Smooth muscle cell (in vitro differentiated cells): ENCODE measurements around the gene NOC4L. TPM values are rescaled to one million over a fixed set of nuclear protein-coding genes. Genes with fewer than 3 reads are reported as not detected.

ENCODE experiments used
- DNase-seq: peaks from one replicate; lab custom pipeline; 2025; ENCODE audit not compliant: unreplicated experiment; lab: John Stamatoyannopoulos, UW
- H2AFZ ChIP-seq: fragments of 200-600 bp; sonication (generic); 2 replicates; pipeline ENCODE4 v1.6.0; 2016; ENCODE audit warnings: antibody characterized with exemption, low read depth, mild to moderate bottlenecking
- H3F3A ChIP-seq: fragments of 200-600 bp; sonication (generic); 2 replicates; pipeline ENCODE4 v1.6.0; 2017; ENCODE audit warnings: antibody characterized with exemption, low read depth
- H3K27ac ChIP-seq: fragments of 200-600 bp; sonication (generic); 2 replicates; pipeline ENCODE4 v1.5.1; 2016; ENCODE audit warnings: low read depth, mild to moderate bottlenecking
- H3K27me3 ChIP-seq: fragments of 200-600 bp; sonication (generic); 2 replicates; pipeline ENCODE4 v1.6.1; 2016; ENCODE audit warnings: low read depth, mild to moderate bottlenecking
- H3K36me3 ChIP-seq: fragments of 200-600 bp; sonication (generic); 2 replicates; pipeline ENCODE4 v1.5.1; 2016; ENCODE audit warnings: low read depth
- H3K4me1 ChIP-seq: fragments of 200-600 bp; sonication (generic); 2 replicates; pipeline ENCODE4 v1.5.1; 2016; ENCODE audit warnings: low read depth
- H3K4me2 ChIP-seq: fragments of 200-600 bp; sonication (generic); 2 replicates; pipeline ENCODE4 v1.6.0; 2016; ENCODE audit warnings: mild to moderate bottlenecking
- H3K4me3 ChIP-seq: fragments of 200-600 bp; sonication (generic); 2 replicates; pipeline ENCODE4 v1.5.1; 2016; ENCODE audit warnings: mild to moderate bottlenecking
- H3K79me2 ChIP-seq: fragments of 200-600 bp; sonication (generic); 2 replicates; pipeline ENCODE4 v1.6.0; 2016; ENCODE audit warnings: low read depth, mild to moderate bottlenecking
- H3K9ac ChIP-seq: fragments of 200-600 bp; sonication (generic); 2 replicates; pipeline ENCODE4 v1.6.0; 2016; ENCODE audit warnings: low read depth
- H3K9me3 ChIP-seq: fragments of 200-600 bp; sonication (generic); replicated peaks from 2 replicates; pipeline ENCODE4 v1.5.1; 2016; ENCODE audit warnings: low read depth
- H4K20me1 ChIP-seq: fragments of 200-600 bp; sonication (generic); 2 replicates; pipeline ENCODE4 v1.6.0; 2016; ENCODE audit warnings: low read depth
- CTCF ChIP-seq: fragments of 200-600 bp; sonication (generic); IDR thresholded peaks from 2 replicates; pipeline ENCODE4 v1.5.1; 2017; ENCODE audit warnings: borderline replicate concordance, mild to moderate bottlenecking, antibody characterized with exemption; ENCODE audit not compliant: insufficient read depth, poor library complexity, severe bottlenecking
- WGBS: methylation state at CpG from one replicate; pipeline ENCODE4 v1.1.7; 2016; ENCODE audit warnings: low lambda C conversion rate; 5-methylcytosine and 5-hydroxymethylcytosine counted together
- polyA plus RNA-seq: library from polyadenylated mRNA; unstranded; fragments of >200 nt; fragmentation: Nextera tagmentation; extraction: Ambion mirVana; gene quantifications from 2 replicates; pipeline ENCODE4 v1.2.1, GENCODE V29; 2016
- total RNA-seq: library from RNA; depleted of rRNA; stranded (reverse); fragments of >200 nt; gene quantifications from 2 replicates; pipeline ENCODE4 v1.2.3, GENCODE V29; 2014

Gene NOC4L
- total and polyA plus RNA-seq, 2 experiments from 2014 or later = 9.8 to 39.9 TPM

- Histone ChIP-seq H4K20me1 (no peaks in the 10 kb centered on the region), H3K79me2 (no peaks in the 10 kb centered on the region), H3K4me1 (no peaks in the 10 kb centered on the region), H3K4me2 (no peak overlapping the region), H3K4me3 (no peak overlapping the region), H3F3A (no peaks in the 10 kb centered on the region), H3K9me3 (no peaks in the 10 kb centered on the region), H3K27ac (no peak overlapping the region), H3K9ac (no peak overlapping the region), H3K36me3 (no peaks in the 10 kb centered on the region), H3K27me3 (no peaks in the 10 kb centered on the region), H2AFZ (no peak overlapping the region)
- 94% methylated on average over 35 of the region's 37 CpGs for WGBS
- DNase-seq = no peak
- TF ChIP-seq CTCF = no peak
These were observed 14.7 kb downstream of the NOC4L start for GRCh38 chr12:132158677-132159554.

GRCh38 chr12:132159555-132160003, 15.3 kb downstream of the NOC4L start:
- no peak for TF ChIP-seq CTCF
- Histone ChIP-seq H3K36me3 (no peaks in the 10 kb centered on the region), H3K27me3 (no peaks in the 10 kb centered on the region), H3K79me2 (no peaks in the 10 kb centered on the region), H3K9me3 (no peaks in the 10 kb centered on the region), H3K27ac (no peak overlapping the region), H3K9ac (no peak overlapping the region), H3K4me3 (no peak overlapping the region), H2AFZ (no peak overlapping the region), H3K4me2 (no peak overlapping the region), H3F3A (no peaks in the 10 kb centered on the region), H4K20me1 (no peaks in the 10 kb centered on the region), H3K4me1 (no peaks in the 10 kb centered on the region)
- 95% methylated on average over 8 of the region's 14 CpGs for WGBS
- DNase-seq = no peak

GRCh38 chr12:132160016-132160415, 15.8 kb downstream of the NOC4L start:
- H3K9ac ChIP-seq = no peak overlapping the region
- DNase-seq = no peak
- H3K4me2 ChIP-seq = no peak overlapping the region
- no peaks in the 10 kb centered on the region for H3K27me3 ChIP-seq
- no peaks in the 10 kb centered on the region for H3K36me3 ChIP-seq
- 89% methylated on average over 16 of the region's 16 CpGs for WGBS
- no peaks in the 10 kb centered on the region for H3K4me1 ChIP-seq
- no peak overlapping the region for H2AFZ ChIP-seq
- no peaks in the 10 kb centered on the region for H3K79me2 ChIP-seq
- no peaks in the 10 kb centered on the region for H4K20me1 ChIP-seq
- H3F3A ChIP-seq = no peaks in the 10 kb centered on the region
- H3K9me3 ChIP-seq = no peaks in the 10 kb centered on the region
- TF ChIP-seq CTCF = no peak
- no peak overlapping the region for H3K4me3 ChIP-seq
- no peak overlapping the region for H3K27ac ChIP-seq

- no peak for TF ChIP-seq CTCF
These were observed 16.4 kb downstream of the NOC4L start for GRCh38 chr12:132160601-132161035.

More at GRCh38 chr12:132160601-132161035, 16.4 kb downstream of the NOC4L start:
- H3F3A ChIP-seq = no peaks in the 10 kb centered on the region
- no peaks in the 10 kb centered on the region for H3K27me3 ChIP-seq
- H3K4me3 ChIP-seq = no peak overlapping the region
- H2AFZ ChIP-seq = no peak overlapping the region
- no peak for DNase-seq
- no peaks in the 10 kb centered on the region for H4K20me1 ChIP-seq
- H3K9ac ChIP-seq = no peak overlapping the region
- no peaks in the 10 kb centered on the region for H3K36me3 ChIP-seq
- WGBS = 95% methylated on average over 13 of the region's 15 CpGs
- H3K79me2 ChIP-seq = no peaks in the 10 kb centered on the region
- no peak overlapping the region for H3K4me2 ChIP-seq
- no peak overlapping the region for H3K27ac ChIP-seq
- H3K4me1 ChIP-seq = no peaks in the 10 kb centered on the region
- no peaks in the 10 kb centered on the region for H3K9me3 ChIP-seq
